HG03064 (cell line): ENCODE results near the gene AFG3L2.
"Not testable (repeated sequence)": the region's sequence is repeated elsewhere in the genome, so short reads cannot be mapped to it uniquely, and the experiment has no call there.

Source experiments
- ATAC-seq: cut with Tn5 transposase; IDR thresholded peaks from one replicate; pipeline ENCODE4 v1.9.1; 2021; ENCODE audit warnings: low read depth; ENCODE audit not compliant: unreplicated experiment

Gene AFG3L2

GRCh38 chr18:12398625-12399024 is 21.6 kb upstream of the AFG3L2 start:
- ATAC-seq, result no peak

GRCh38 chr18:12397793-12398192 is 20.8 kb upstream of the AFG3L2 start:
- no peak for ATAC-seq

- no peak for ATAC-seq
Observed at GRCh38 chr18:12397254-12397653, 20.2 kb upstream of the AFG3L2 start.

GRCh38 chr18:12394428-12394827 is 17.4 kb upstream of the AFG3L2 start:
- ATAC-seq, result no peak

GRCh38 chr18:12393998-12394397 is 17.0 kb upstream of the AFG3L2 start:
- no peak for ATAC-seq

GRCh38 chr18:12393510-12393909 is 16.5 kb upstream of the AFG3L2 start:
- no peak for ATAC-seq

GRCh38 chr18:12391487-12392165 is 14.6 kb upstream of the AFG3L2 start:
- ATAC-seq, result no peak

- no peak for ATAC-seq
Observed at GRCh38 chr18:12388442-12388841, 11.4 kb upstream of the AFG3L2 start.

GRCh38 chr18:12384261-12384660 is 7.2 kb upstream of the AFG3L2 start:
- ATAC-seq, result no peak

- ATAC-seq, result not testable (repeated sequence)
Observed at GRCh38 chr18:12383759-12384158, 6.7 kb upstream of the AFG3L2 start.

- not testable (repeated sequence) for ATAC-seq
Observed at GRCh38 chr18:12382221-12382814, 5.3 kb upstream of the AFG3L2 start.

- not testable (repeated sequence) for ATAC-seq
Observed at GRCh38 chr18:12378198-12378558, 1.2 kb upstream of the AFG3L2 start.

GRCh38 chr18:12377556-12378197 is 650 bp upstream of the AFG3L2 start:
- ATAC-seq, result peak; percentile 60

GRCh38 chr18:12376034-12376753 is 833 bp downstream of the AFG3L2 start:
- no peak for ATAC-seq

- ATAC-seq, result no peak
Observed at GRCh38 chr18:12374401-12374800, 2.6 kb downstream of the AFG3L2 start.

GRCh38 chr18:12373771-12374116 is 3.3 kb downstream of the AFG3L2 start:
- ATAC-seq, result no peak

GRCh38 chr18:12373116-12373770 is 3.8 kb downstream of the AFG3L2 start:
- ATAC-seq, result no peak

- ATAC-seq, result no peak
Observed at GRCh38 chr18:12372406-12372805, 4.6 kb downstream of the AFG3L2 start.

- ATAC-seq, result no peak
Observed at GRCh38 chr18:12371590-12371989, 5.4 kb downstream of the AFG3L2 start.

GRCh38 chr18:12369211-12369610 is 7.8 kb downstream of the AFG3L2 start:
- no peak for ATAC-seq

- ATAC-seq, result no peak
Observed at GRCh38 chr18:12366784-12367183, 10.2 kb downstream of the AFG3L2 start.
